ENCODE measurements around the gene RAE1.

GRCh38 chr20:57369596-57369995, 18.5 kb downstream of the RAE1 start:
- TF ChIP-seq CTCF (IDR thresholded peaks at IDR 0.05 in 2 of 3, conservative IDR thresholded peaks at IDR 0.05 in 1 of 3; ENCODE audit: borderline replicate concordance in 1 of 3, insufficient read depth in 1 of 3, low read depth in 2 of 3, low read length in 2 of 3) (no peak), EZH2 (IDR thresholded peaks at IDR 0.05) (no peak)

Measured in HCT116 (cell line).